Bronchial epithelial cell (primary cell): Measurements from ENCODE around the gene TOP1. TPM values are rescaled to one million over a fixed set of nuclear protein-coding genes. Genes with fewer than 3 reads are reported as not detected.
A peak's percentile ranks its signal among the peaks of the same experiment; 100 is the strongest.
"Not testable (repeated sequence)": the region's sequence is repeated elsewhere in the genome, so short reads cannot be mapped to it uniquely, and the experiment has no call there.

Experiments
- DNase-seq: peaks from one replicate; pipeline ENCODE4 v3.0.0-alpha.2; 2010; ENCODE audit warnings: low read depth
- FAIRE-seq: peaks from 2 replicates; lab custom pipeline; 2011; peaks lifted over from hg19 to GRCh38; lab: Jason Lieb, UNC
- H3K27me3 ChIP-seq: 2 replicates; pipeline ENCODE4 v1.5.1; 2011; ENCODE audit warnings: low read length; ENCODE audit not compliant: control insufficient read depth, insufficient read depth
- H3K36me3 ChIP-seq: 2 replicates; pipeline ENCODE4 v1.5.1; 2011; ENCODE audit warnings: low read length; ENCODE audit not compliant: control insufficient read depth, insufficient read depth
- H3K4me3 ChIP-seq: 2 replicates; pipeline ENCODE4 v1.5.1; 2011; ENCODE audit warnings: mild to moderate bottlenecking, low read depth, low read length, control low read depth
- total RNA-seq: library from RNA; depleted of rRNA; stranded (reverse); fragments of >200 nt; gene quantifications from 2 replicates; pipeline ENCODE4 v1.2.1, GENCODE V29; 2014
- TF ChIP-seq, protein P1 (sequence below): IDR thresholded peaks from 2 replicates; pipeline ENCODE4 v1.5.1; 2011; ENCODE audit warnings: mild to moderate bottlenecking, moderate library complexity, low read length, control low read depth, inconsistent platforms; ENCODE audit not compliant: insufficient read depth, severe bottlenecking

TOP1 gene
- total RNA-seq, 1 donor from 2014 or later, result 18.2 TPM

DNA sequence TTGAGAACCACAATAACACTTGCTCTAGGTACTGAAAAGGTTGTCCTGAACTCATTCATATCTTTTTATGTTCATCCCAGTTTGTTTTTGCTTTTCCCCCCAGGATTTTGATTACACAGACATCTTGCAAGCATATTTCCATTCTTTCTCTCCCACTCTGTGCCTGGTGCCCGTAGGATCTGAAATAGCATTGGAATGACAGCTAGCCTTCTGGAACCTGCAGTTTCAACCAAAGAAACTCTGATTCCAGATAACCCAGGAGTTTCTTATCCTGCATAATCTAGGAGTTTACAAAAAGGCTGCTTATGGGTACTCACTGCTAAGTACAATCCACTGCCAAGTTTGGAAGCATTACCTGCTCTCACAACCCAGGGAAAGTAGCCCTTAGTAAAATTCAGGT lies 79.9 kb downstream of the TOP1 start:
- Histone ChIP-seq H3K36me3 (peaks cover 16% of the 10 kb centered on the region), H3K27me3 (no peaks in the 10 kb centered on the region), H3K4me3 (no peak overlapping the region)
- DNase-seq (no peak), FAIRE-seq (no peak)
- TF ChIP-seq, protein P1, sequence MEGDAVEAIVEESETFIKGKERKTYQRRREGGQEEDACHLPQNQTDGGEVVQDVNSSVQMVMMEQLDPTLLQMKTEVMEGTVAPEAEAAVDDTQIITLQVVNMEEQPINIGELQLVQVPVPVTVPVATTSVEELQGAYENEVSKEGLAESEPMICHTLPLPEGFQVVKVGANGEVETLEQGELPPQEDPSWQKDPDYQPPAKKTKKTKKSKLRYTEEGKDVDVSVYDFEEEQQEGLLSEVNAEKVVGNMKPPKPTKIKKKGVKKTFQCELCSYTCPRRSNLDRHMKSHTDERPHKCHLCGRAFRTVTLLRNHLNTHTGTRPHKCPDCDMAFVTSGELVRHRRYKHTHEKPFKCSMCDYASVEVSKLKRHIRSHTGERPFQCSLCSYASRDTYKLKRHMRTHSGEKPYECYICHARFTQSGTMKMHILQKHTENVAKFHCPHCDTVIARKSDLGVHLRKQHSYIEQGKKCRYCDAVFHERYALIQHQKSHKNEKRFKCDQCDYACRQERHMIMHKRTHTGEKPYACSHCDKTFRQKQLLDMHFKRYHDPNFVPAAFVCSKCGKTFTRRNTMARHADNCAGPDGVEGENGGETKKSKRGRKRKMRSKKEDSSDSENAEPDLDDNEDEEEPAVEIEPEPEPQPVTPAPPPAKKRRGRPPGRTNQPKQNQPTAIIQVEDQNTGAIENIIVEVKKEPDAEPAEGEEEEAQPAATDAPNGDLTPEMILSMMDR, result no peak

DNA sequence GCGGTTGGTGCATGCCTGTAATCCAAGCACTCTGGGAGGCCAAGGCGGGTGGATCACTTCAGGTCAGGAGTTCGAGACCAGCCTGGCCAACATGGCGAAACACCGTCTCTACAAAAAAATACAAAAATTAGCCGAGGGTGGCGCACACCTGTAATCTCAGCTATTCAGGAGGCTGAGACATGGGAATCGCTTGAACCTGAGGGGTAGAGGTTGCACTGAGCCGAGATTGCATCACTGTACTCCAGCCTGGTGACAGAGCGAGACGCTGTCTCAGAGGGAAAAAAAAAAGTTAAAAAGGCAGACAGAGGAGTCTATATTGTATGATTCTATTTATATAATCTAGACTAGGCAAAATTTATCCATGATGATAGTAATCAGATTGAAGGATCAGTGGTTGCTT lies 81.4 kb downstream of the TOP1 start:
- TF ChIP-seq, protein P1, result no peak
- FAIRE-seq, result no peak
- H3K4me3 ChIP-seq, result no peak overlapping the region
- no peak for DNase-seq
- peaks cover 21% of the 10 kb centered on the region for H3K36me3 ChIP-seq
- H3K27me3 ChIP-seq, result no peaks in the 10 kb centered on the region

DNA sequence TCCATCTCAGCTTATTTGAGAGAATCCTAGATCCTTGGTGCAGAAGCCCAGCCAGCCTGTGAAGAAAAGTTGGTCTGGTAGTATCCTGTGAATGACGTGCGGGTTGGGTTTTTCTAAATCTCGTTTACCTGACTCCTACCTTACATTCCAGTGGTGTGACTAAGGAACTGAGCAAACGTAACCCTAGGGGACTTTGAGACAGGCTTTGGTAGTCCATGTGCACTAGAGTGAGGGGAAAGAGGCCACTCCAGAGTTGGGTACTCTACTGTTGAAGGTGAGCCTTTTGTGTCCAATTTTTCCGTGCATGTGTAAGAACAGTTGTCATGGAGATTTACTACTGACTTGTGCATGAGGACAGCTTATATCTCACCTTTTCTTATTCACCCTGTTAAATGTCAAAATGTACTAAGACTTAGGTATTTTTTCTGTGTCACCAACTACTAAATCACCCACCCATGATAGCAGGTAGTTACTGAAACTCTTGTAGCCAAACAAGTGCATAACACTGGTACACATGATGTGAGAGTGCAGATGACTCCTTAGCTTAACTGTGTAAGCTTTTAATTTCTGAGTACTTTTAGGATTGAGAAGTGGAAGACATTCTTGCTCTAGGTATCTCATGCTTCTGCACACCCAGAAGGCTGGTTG lies 82.4 kb downstream of the TOP1 start:
- H3K27me3 ChIP-seq, result no peaks in the 10 kb centered on the region
- peak; percentile 84 for DNase-seq
- peaks cover 28% of the 10 kb centered on the region for H3K36me3 ChIP-seq
- no peak overlapping the region for H3K4me3 ChIP-seq
- no peak for FAIRE-seq
- TF ChIP-seq, protein P1, result no peak

DNA sequence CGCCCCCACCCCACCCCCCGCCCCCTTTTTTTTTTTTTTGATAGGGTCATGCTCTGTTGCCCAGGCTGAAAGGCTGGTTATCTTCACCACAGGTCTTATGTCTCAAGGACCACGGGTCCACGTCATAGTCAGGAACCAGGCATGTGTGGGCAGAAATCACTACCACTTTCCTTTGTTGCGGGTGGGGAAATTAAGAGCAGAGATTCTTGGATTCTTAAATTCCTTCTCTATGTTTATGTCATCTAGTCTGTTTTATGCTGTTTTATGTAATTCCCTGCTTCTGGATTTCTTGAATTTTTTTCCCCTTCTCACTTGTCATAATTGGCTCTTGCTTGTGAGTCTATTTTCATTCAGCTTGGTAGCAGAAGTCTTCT lies 82.9 kb downstream of the TOP1 start:
- TF ChIP-seq, protein P1, result no peak
- FAIRE-seq, result no peak
- Histone ChIP-seq H3K36me3 (peaks cover 32% of the 10 kb centered on the region), H3K4me3 (no peak overlapping the region), H3K27me3 (no peaks in the 10 kb centered on the region)
- DNase-seq, result no peak

DNA sequence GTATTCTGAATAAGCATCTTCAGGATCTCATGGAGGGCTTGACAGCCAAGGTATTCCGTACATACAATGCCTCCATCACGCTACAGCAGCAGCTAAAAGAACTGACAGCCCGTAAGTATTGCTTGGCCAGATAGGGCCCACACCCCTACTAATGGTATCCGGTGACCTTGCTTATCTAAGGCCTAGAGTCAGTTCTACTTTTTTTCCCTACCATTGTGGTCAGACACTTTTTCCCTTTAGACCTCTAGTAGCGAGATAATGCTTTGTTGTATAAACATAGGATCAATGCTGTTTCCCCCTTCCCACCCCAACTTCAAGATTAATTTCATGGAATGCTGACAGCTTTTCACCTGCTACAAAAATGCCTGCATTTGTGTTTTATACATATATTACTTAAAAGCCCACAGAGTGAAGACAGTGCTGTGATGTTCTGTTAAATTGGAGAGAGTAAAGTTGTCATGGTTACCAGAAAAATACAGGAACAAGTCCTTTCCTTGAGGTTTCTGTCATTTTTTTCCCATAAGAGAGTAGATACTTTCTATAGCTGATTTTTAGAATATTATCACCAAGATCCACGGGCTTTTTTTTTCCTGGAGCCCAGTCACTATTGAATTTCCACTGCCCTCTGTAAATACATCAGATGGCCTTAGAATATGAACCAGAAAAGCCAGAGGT lies 87.8 kb downstream of the TOP1 start:
- FAIRE-seq (no peak), DNase-seq (no peak)
- Histone ChIP-seq H3K4me3 (no peak overlapping the region), H3K36me3 (peaks cover 45% of the 10 kb centered on the region), H3K27me3 (no peaks in the 10 kb centered on the region)
- TF ChIP-seq, protein P1, result no peak

DNA sequence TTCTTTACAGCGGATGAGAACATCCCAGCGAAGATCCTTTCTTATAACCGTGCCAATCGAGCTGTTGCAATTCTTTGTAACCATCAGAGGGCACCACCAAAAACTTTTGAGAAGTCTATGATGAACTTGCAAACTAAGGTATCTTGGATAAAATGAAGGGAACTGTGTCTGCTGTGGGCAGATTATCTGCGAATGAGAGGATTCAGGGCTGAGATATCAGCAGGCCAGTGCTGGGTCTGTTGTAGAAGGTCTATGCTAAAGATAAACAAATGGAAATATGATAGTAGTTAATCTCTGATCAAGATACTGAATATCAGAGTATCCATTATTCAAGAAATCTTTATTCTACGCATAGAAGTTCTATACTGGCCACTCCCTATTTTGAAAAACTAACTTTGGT lies 89.5 kb downstream of the TOP1 start:
- peak; percentile 7 for FAIRE-seq
- peaks cover 47% of the 10 kb centered on the region for H3K36me3 ChIP-seq
- not testable (repeated sequence) for H3K4me3 ChIP-seq, DNase-seq, H3K27me3 ChIP-seq
